ENCODE measurements around the gene MYEOV.

GRCh38 chr11:69309631-69310280 lies 15.8 kb downstream of the MYEOV start:
- TF ChIP-seq EZH2 (IDR thresholded peaks at IDR 0.05; ENCODE audit: borderline replicate concordance, insufficient read depth, low read depth, low read length, poor library complexity, severe bottlenecking): no peak
- no peak for TF ChIP-seq CTCF (IDR thresholded peaks at IDR 0.05)
